Activated naive CD4-positive, alpha-beta T cell treated with anti-CD3 and anti-CD28 coated beads for 36 hours (primary cell): ENCODE data around the gene ZDHHC11. TPM values are rescaled to one million over a fixed set of nuclear protein-coding genes. Genes with fewer than 3 reads are reported as not detected.
A peak's percentile ranks its signal among the peaks of the same experiment; 100 is the strongest.
"Not testable (repeated sequence)": the region's sequence is repeated elsewhere in the genome, so short reads cannot be mapped to it uniquely, and the experiment has no call there.

Experiments
- CTCF ChIA-PET: fragments of 350-600 bp; sonication (Branson Sonifier 250); formaldehyde crosslinking; loops from one replicate; lab custom pipeline; 2021; ENCODE audit warnings: antibody characterized with exemption; lab: Charles Lee
- DNase-seq: peaks from one replicate; pipeline ENCODE4 v3.0.0-alpha.2; 2020
- H3K27ac Mint-ChIP-seq: one replicate; pipeline ENCODE4 v1.8.0; 2021; ENCODE audit warnings: mild to moderate bottlenecking, mixed read lengths
- H3K27me3 Mint-ChIP-seq: one replicate; pipeline ENCODE4 v1.8.0; 2021; ENCODE audit warnings: low read depth, mixed read lengths
- H3K36me3 Mint-ChIP-seq: one replicate; pipeline ENCODE4 v1.8.0; 2021; ENCODE audit warnings: low read depth, mixed read lengths
- H3K4me1 Mint-ChIP-seq: one replicate; pipeline ENCODE4 v1.8.0; 2021; ENCODE audit warnings: low read depth, mixed read lengths
- H3K4me3 Mint-ChIP-seq: one replicate; pipeline ENCODE4 v1.8.0; 2021; ENCODE audit warnings: mild to moderate bottlenecking, moderate library complexity, mixed read lengths
- H3K9me3 Mint-ChIP-seq: one replicate; pipeline ENCODE4 v1.8.0; 2021; ENCODE audit warnings: mixed read lengths
- intact Hi-C: fragments of 100-400 bp; cut with micrococcal nuclease; formaldehyde crosslinking; loops from one replicate; pipeline ENCODE4 v1.15.1; 2023
- total RNA-seq, 2 experiments: library from RNA; stranded (reverse); gene quantifications; one replicate each; pipeline ENCODE4 v1.2.3, GENCODE V29; 2021

The ZDHHC11 gene
- total RNA-seq, 2 experiments from 2014 or later, result 3.6 TPM

DNA sequence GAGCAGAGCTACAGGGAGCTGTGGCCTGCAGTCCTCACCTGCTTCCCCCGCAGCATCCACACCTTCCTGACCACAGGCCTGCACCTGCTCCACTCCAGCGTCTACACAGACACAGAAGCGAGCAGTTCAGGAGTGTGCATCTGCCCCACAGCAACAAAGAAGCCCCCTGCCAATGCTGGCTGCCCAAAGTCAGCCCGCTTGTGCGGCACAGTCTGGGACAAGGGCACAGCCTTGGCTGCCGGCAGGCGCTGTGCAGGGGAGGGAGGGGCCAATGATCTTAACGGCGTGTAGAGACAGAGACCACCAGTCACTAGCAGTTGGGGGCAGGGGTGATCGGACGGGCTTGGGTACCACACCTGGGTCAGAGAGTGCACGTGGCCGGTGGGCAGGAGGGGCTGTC, 35.2 kb upstream of the ZDHHC11 start:
- Mint-ChIP-seq H3K27me3 (no peaks in the 10 kb centered on the region), H3K9me3 (no peaks in the 10 kb centered on the region), H3K4me1 (peaks cover 39% of the 10 kb centered on the region), H3K4me3 (no peak overlapping the region), H3K36me3 (peaks cover 65% of the 10 kb centered on the region), H3K27ac (no peak overlapping the region)
- CTCF ChIA-PET, result no interaction called here
- DNase-seq, result no peak
- intact Hi-C loops, result no loop called here

DNA sequence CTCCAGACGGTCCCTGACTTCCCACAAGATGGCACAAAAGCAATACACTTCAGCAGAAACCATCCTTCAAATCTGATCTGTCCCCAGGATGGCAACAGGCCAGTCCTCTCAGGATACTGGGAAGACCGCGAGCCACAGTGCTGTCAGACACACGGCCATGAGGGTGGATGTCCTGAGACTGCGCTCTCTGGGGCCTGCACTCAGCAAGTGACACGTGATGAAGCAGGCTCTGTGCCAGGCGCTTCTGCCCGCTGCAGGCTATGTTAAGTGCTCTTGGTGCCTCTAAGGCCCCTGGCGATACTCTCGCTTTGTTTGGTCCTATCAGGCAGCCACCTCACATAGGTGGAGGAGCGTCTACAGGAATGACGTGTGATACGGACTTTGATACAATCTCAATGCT, 34.7 kb upstream of the ZDHHC11 start:
- Mint-ChIP-seq H3K27ac (no peak overlapping the region), H3K9me3 (no peaks in the 10 kb centered on the region), H3K4me1 (peaks cover 34% of the 10 kb centered on the region), H3K36me3 (peaks cover 67% of the 10 kb centered on the region), H3K4me3 (no peak overlapping the region), H3K27me3 (no peaks in the 10 kb centered on the region)
- no peak for DNase-seq
- intact Hi-C loops, result no loop called here
- CTCF ChIA-PET, result no interaction called here

DNA sequence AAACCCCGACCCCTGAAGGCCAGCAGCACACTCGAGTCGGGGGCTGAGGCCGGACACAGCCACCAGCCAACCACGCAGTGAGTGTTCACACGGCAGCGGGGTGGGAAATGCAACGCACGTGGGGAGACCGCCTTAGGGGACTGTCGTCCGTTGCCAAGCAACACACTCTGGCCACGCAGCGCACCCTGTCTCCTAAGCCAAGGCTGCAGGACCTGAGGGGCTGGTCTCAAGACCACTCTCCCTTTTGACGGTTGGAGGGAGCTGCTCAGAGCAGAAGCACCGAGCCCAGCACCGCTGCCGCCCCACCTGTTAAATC, 34.3 kb upstream of the ZDHHC11 start:
- Mint-ChIP-seq H3K4me3 (no peak overlapping the region), H3K36me3 (peaks cover 67% of the 10 kb centered on the region), H3K27me3 (no peaks in the 10 kb centered on the region), H3K4me1 (peaks cover 30% of the 10 kb centered on the region), H3K27ac (no peak overlapping the region), H3K9me3 (no peaks in the 10 kb centered on the region)
- intact Hi-C loops, result no loop called here
- CTCF ChIA-PET, result no interaction called here
- no peak for DNase-seq

DNA sequence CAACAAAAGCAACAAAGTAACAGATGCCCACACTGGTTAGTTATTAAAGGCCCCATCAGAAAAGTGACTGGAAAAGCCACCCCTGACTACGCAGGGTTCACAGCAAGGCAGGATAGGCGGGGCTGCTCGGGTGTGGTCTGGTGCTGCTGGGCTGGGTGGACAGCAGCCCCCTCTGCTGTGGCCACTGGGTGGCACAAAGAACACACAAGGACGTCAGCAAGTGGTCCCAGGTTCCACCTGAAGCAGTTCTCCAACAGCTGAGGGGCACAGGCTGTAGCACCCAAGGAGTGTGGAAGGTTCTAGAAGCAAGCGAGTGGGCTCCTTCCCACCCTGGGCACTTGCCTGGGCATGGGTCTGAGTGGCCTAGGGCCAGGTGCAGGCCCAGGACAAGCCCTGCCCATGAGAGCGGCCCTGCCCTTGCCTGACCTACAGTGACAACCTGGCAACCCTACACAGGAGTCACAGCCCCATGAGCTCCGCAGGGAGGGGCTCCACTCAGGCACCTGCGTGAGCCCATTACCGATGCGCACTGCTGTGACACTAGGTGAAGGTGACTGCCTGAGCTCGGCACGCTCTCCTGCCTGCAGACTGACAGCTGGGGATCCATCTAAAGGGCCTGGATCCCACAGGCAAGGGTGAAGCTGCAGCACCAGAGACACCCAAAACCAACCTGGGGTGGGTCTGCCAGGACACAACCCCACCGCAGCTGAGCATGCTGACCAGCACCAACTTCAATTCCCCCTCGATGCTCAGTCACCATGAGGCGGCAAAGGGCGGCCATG, 33.8 kb upstream of the ZDHHC11 start:
- H3K4me1 Mint-ChIP-seq, result peaks cover 27% of the 10 kb centered on the region
- no peak overlapping the region for H3K4me3 Mint-ChIP-seq
- peaks cover 63% of the 10 kb centered on the region for H3K36me3 Mint-ChIP-seq
- no peaks in the 10 kb centered on the region for H3K9me3 Mint-ChIP-seq
- CTCF ChIA-PET, result no interaction called here
- H3K27ac Mint-ChIP-seq, result peak overlapping the region; percentile 51
- intact Hi-C loops, result no loop called here
- no peaks in the 10 kb centered on the region for H3K27me3 Mint-ChIP-seq
- DNase-seq, result no peak

DNA sequence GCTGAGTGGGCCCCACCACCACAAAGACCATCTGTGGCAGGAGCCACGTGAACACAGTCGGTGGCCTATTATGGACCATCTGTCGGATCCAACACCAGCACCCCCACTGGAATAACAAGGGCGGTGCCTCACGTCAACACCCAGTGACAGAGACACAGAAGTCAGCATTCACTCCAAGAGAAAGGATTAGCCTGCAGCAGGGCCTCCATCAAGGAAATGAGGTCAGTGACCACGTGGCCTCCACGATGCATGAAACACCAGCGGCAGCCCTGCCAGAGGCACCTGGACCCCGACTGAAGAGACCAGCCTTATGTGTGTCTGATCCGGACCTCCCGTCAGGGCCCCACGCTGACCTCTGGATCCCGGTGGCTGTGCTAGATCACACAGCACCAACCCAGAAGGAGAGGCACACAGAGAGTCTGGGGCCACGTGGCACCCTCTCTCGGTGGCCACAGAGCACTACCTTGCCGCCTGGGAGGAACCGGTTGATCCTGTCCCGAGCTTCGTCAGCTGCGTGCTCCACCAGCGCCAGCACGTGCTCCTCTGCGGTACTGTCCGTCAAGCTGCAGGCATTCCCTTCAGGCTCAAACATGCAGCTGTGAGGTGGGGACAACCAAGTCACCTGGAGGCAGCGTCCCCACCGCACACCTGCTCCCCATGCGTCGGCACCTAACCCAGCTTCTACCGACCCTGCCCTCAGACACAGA, 32.8 kb upstream of the ZDHHC11 start:
- no peak for DNase-seq
- Mint-ChIP-seq H3K4me1 (peaks cover 23% of the 10 kb centered on the region), H3K4me3 (no peak overlapping the region), H3K27me3 (no peaks in the 10 kb centered on the region), H3K27ac (no peak overlapping the region), H3K36me3 (peaks cover 60% of the 10 kb centered on the region), H3K9me3 (no peaks in the 10 kb centered on the region)
- CTCF ChIA-PET, result no interaction called here
- intact Hi-C loops, result no loop called here

DNA sequence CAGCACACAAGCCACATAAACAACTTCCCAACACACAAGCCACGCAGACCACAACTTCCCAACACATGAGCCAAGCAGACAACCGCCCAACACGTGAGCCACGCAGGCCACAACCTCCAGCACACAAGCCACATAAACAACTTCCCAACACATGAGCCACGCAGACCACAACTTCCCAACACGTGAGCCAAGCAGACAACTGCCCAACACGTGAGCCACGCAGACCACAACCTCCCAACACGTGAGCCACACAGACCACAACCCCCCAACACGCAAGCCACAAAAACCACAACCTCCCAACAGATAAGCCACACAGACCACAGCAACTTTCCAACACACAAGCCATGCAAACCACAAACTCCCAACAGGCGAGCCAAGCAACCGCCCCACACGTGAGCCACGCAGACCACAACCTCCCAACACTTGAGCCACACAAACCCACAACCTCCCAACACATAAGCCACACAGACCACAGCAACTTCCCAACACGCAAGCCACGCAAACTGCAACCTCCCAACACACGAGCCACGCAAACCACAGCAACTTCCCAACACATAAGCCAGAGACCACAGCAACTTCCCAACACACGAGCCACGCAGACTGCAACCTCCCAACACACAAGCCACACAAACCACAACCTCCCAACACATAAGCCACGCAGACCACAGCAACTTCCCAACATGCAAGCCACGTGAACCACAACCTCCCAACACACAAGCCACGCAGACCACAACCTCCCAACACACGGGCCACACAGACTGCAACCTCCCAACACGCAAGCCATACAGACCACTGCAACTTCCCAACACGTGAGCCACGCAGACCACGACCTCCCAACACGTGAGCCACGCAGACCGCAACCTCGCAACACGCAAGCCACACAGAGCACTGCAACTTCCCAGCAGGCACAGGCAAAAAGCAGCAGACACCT, 31.7 kb upstream of the ZDHHC11 start:
- H3K4me1 Mint-ChIP-seq, result peaks cover 21% of the 10 kb centered on the region
- intact Hi-C loops, result no loop called here
- CTCF ChIA-PET, result no interaction called here
- no peaks in the 10 kb centered on the region for H3K9me3 Mint-ChIP-seq
- H3K36me3 Mint-ChIP-seq, result peaks cover 62% of the 10 kb centered on the region
- peak overlapping the region; percentile 43 for H3K27ac Mint-ChIP-seq
- H3K27me3 Mint-ChIP-seq, result no peaks in the 10 kb centered on the region
- no peak for DNase-seq
- peak overlapping the region; percentile 10 for H3K4me3 Mint-ChIP-seq

DNA sequence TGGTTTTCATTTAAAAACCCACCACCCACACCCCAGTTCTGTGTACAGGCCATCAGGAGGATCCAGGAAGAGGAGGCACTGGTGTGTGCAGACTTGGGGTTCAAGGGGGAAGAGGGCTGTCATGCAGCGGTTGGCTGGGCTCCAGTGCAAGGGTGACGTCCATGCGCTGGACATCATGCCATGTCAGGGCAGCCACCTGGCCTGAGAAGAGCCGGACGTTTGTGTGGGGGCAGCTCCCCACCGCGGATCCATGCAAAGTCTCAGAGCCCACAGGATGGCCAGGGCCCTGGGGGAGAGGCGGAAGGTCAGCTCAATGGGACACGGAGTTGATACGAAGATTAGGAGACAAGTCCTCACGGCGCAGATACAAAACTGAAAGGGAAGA, 30.8 kb upstream of the ZDHHC11 start:
- no peaks in the 10 kb centered on the region for H3K27me3 Mint-ChIP-seq
- H3K27ac Mint-ChIP-seq, result no peak overlapping the region
- peaks cover 58% of the 10 kb centered on the region for H3K36me3 Mint-ChIP-seq
- no peak overlapping the region for H3K4me3 Mint-ChIP-seq
- no peaks in the 10 kb centered on the region for H3K9me3 Mint-ChIP-seq
- H3K4me1 Mint-ChIP-seq, result peaks cover 21% of the 10 kb centered on the region
- no peak for DNase-seq
- intact Hi-C loops, result no loop called here
- CTCF ChIA-PET, result no interaction called here

DNA sequence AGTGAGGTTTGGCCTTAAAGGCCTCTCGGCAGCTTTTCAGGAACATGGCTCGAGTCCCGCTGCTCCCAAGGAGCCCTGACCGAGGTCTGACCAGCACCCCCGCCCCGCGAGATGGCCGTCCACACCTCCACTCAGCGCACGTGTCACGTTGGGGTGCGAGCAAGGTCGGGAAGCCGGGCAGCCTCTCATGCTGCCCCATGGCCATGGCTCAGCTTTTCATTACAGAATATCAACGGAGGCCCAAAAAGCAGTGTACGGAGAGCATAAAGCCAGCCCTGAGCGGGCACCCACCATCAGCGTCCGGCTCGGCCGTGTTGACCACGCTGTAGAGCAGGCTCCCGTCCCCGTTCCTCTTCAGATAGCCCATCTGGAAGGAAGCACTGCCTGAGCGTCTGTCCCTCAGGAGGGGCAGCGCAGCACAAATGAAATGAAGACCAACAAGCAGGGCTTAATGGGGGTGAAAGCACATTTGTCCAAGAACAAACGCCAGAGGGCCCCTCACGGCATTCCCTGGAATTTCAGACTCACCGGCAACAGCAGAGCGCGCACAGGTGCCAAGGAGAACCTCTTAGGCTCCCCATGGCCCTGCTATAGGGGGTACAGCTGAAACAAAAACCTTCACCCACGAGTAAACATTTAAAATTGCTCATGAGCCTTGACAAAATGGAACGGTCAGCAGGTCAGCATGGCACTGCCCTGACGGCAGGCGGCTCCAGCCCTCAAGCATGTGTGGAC, 30.2 kb upstream of the ZDHHC11 start:
- CTCF ChIA-PET, result no interaction called here
- Mint-ChIP-seq H3K4me1 (peaks cover 21% of the 10 kb centered on the region), H3K27me3 (no peaks in the 10 kb centered on the region), H3K27ac (no peak overlapping the region), H3K4me3 (no peak overlapping the region), H3K9me3 (no peaks in the 10 kb centered on the region), H3K36me3 (peaks cover 54% of the 10 kb centered on the region)
- DNase-seq, result no peak
- intact Hi-C loops, result no loop called here

DNA sequence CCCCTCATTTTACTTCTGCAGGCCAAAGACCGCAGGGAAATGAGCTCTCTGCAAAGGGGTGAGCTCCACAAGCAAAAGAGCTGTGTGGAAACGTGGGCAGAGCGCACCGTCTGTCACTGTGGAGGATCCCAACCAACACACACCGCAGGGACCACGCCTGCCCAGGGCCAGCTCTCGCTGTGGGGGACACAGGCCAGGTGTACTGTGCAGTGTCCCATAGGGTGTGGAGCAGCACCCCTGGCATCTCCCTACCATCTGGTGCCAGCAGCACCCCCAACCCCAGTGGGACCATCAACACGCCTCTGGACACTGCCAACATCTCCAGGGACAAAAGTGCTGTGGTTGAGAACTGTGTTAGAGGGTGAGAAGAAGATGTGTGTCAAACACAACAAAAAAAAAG, 27.9 kb upstream of the ZDHHC11 start:
- H3K27ac Mint-ChIP-seq, CTCF ChIA-PET, H3K27me3 Mint-ChIP-seq, DNase-seq, H3K9me3 Mint-ChIP-seq, intact Hi-C loops, H3K4me3 Mint-ChIP-seq: not testable (repeated sequence)
- Mint-ChIP-seq H3K36me3 (peaks cover 55% of the 10 kb centered on the region), H3K4me1 (peaks cover 21% of the 10 kb centered on the region)

DNA sequence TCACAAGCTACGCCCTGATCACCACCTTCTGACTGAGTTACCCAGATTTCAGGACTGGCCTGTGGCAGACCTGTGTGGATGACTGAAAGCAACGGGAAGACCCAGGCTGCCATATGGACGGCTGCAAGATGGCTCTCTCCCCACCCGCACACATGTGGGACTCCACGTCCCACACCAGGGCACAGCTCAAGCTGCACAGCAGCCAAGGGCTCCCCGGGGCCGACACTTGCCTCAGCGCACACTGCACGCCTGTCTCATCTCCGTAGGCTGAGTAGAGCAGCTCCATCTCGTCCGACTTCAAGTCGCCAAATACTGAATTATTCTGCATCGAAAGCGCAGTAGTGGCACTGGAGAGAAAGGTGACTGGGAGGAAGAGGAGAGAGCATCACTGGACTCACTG, 27.3 kb upstream of the ZDHHC11 start:
- Mint-ChIP-seq H3K9me3 (no peaks in the 10 kb centered on the region), H3K36me3 (peaks cover 55% of the 10 kb centered on the region), H3K27me3 (no peaks in the 10 kb centered on the region), H3K4me1 (peaks cover 17% of the 10 kb centered on the region), H3K4me3 (no peak overlapping the region), H3K27ac (no peak overlapping the region)
- no peak for DNase-seq
- intact Hi-C loops, result no loop called here
- CTCF ChIA-PET, result no interaction called here

DNA sequence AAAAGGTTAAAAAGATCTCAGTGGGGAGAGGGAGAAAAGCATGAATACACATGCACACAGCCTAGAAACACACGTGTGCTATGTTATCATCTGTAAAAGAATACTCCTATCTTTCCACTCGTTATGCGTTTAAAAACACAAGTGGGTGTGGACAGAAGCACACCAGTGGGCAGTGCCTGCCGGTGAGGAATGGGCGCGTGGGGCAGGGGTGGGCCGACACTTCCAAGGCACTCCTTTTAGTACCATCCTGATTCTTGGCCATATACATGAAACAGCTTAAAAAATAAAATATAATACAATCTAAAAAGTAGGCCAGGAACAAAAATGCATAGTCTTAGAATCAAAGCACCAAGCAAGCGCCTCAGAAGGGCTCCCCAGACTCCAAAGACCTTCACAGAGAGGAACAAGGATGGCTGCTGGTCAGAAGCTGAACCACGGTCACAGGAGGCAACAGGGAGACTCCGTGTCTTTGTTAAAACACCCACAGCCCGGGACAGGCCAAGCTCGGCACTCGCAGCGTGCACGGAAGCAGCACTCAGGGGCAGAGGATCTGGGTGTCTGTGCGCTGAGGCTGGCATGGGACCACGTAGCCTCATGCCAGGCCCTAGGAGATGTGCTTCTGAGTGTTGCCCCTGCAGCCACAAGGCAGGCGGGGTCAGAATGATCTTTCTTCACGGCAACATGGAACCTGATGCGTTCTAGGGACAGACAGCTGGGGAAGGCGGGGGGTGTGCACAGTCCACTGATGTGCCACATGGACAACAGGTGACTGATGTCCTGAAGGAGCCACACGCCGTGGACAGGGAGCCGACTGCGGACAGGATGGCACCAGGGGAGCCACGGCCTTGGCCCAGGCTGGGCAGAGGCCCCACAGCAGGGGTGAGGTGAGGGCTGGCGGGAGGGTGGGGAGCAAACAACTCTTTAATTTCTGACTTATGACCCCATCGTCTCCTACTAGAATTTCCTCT, 25.9 kb upstream of the ZDHHC11 start:
- DNase-seq, result no peak
- Mint-ChIP-seq H3K27ac (no peak overlapping the region), H3K36me3 (peaks cover 41% of the 10 kb centered on the region), H3K4me3 (no peak overlapping the region), H3K27me3 (no peaks in the 10 kb centered on the region), H3K4me1 (peaks cover 4% of the 10 kb centered on the region), H3K9me3 (no peaks in the 10 kb centered on the region)
- intact Hi-C loops, result no loop called here
- CTCF ChIA-PET, result no interaction called here
